Activated CD8-positive, alpha-beta T cell treated with anti-CD3 and anti-CD28 coated beads for 36 hours (primary cell): Measurements from ENCODE around the gene STUM. TPM values are rescaled to one million over a fixed set of nuclear protein-coding genes. Genes with fewer than 3 reads are reported as not detected.
"Not testable (repeated sequence)": the region's sequence is repeated elsewhere in the genome, so short reads cannot be mapped to it uniquely, and the experiment has no call there.

Experiments used
- ATAC-seq: fragments of 200-7000 bp; cut with Tn5 transposase; one replicate; pipeline ENCODE4 v1.10.0; 2021; ENCODE audit warnings: mild to moderate bottlenecking, moderate library complexity
- CTCF ChIA-PET: fragments of 350-600 bp; sonication (Branson Sonifier 250); formaldehyde crosslinking; loops from one replicate; lab custom pipeline; 2021; ENCODE audit warnings: antibody characterized with exemption; lab: Charles Lee
- POLR2A ChIA-PET: fragments of 350-600 bp; sonication (Branson Sonifier 250); formaldehyde crosslinking; loops from one replicate; lab custom pipeline; 2021; ENCODE audit warnings: antibody characterized with exemption; lab: Charles Lee
- DNase-seq: peaks from one replicate; pipeline ENCODE4 v3.0.0-alpha.2; 2020
- H3K27ac Mint-ChIP-seq: one replicate; pipeline ENCODE4 v1.8.0; 2021; ENCODE audit warnings: mild to moderate bottlenecking, mixed read lengths
- H3K27me3 Mint-ChIP-seq: one replicate; pipeline ENCODE4 v1.8.0; 2021; ENCODE audit warnings: mixed read lengths
- H3K36me3 Mint-ChIP-seq: one replicate; pipeline ENCODE4 v1.8.0; 2021; ENCODE audit warnings: low read depth, mixed read lengths
- H3K4me1 Mint-ChIP-seq: one replicate; pipeline ENCODE4 v1.8.0; 2021; ENCODE audit warnings: low read depth, mixed read lengths
- H3K4me3 Mint-ChIP-seq: one replicate; pipeline ENCODE4 v1.8.0; 2021; ENCODE audit warnings: mild to moderate bottlenecking, moderate library complexity, mixed read lengths
- H3K9me3 Mint-ChIP-seq: one replicate; pipeline ENCODE4 v1.8.0; 2021; ENCODE audit warnings: mixed read lengths
- CTCF ChIP-seq: fragments of 200-600 bp; IDR thresholded peaks from one replicate; pipeline ENCODE4 v1.8.0; 2022; ENCODE audit warnings: antibody characterized with exemption, mild to moderate bottlenecking
- intact Hi-C: fragments of 100-400 bp; cut with micrococcal nuclease; formaldehyde crosslinking; loops from one replicate; pipeline ENCODE4 v1.10.0; 2022
- total RNA-seq, 2 experiments: library from RNA; stranded (reverse); gene quantifications; one replicate each; pipeline ENCODE4 v1.2.3, GENCODE V29; 2021

Gene STUM
- total RNA-seq, 2 experiments from 2014 or later = not detected

- ChIA-PET POLR2A (no interaction called here), CTCF (no interaction called here)
- no peaks in the 10 kb centered on the region for H3K9me3 Mint-ChIP-seq
- ATAC-seq = no peak
- no peak for DNase-seq
- H3K4me3 Mint-ChIP-seq = no peak overlapping the region
- intact Hi-C loops = no loop called here
- no peaks in the 10 kb centered on the region for H3K36me3 Mint-ChIP-seq
- no peak for TF ChIP-seq CTCF
- H3K27me3 Mint-ChIP-seq = no peaks in the 10 kb centered on the region
- H3K27ac Mint-ChIP-seq = no peak overlapping the region
- H3K4me1 Mint-ChIP-seq = no peaks in the 10 kb centered on the region
Measured at GRCh38 chr1:226597616-226598454, 49.3 kb downstream of the STUM start.

GRCh38 chr1:226598455-226598849, 49.9 kb downstream of the STUM start:
- no peak overlapping the region for H3K27ac Mint-ChIP-seq
- no peaks in the 10 kb centered on the region for H3K4me1 Mint-ChIP-seq
- ATAC-seq = no peak
- intact Hi-C loops = no loop called here
- no peak for DNase-seq
- no peak overlapping the region for H3K4me3 Mint-ChIP-seq
- no peaks in the 10 kb centered on the region for H3K27me3 Mint-ChIP-seq
- no peaks in the 10 kb centered on the region for H3K9me3 Mint-ChIP-seq
- no peak for TF ChIP-seq CTCF
- POLR2A ChIA-PET = no interaction called here
- CTCF ChIA-PET = no interaction called here
- no peaks in the 10 kb centered on the region for H3K36me3 Mint-ChIP-seq

DNA sequence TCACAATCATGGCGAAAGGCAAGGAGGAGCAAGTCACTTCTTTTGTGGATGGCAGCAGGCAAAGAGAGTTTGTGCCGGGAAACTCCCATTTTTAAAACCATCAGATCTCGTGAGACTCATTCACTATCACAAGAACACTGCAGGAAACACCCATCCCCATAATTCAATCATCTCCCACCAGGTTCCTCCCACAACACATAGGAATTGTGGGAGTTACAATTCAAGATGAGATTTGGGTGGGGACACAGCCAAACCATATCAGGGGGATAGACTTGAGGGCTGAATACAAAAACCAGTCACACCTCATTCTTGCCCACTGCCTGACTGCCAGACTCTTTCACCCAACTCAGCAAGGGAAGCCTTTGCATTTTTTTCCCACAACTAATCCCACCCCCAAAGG, 50.4 kb downstream of the STUM start:
- H3K36me3 Mint-ChIP-seq, CTCF ChIA-PET, H3K9me3 Mint-ChIP-seq, ATAC-seq, intact Hi-C loops, H3K4me3 Mint-ChIP-seq, DNase-seq, H3K27me3 Mint-ChIP-seq, POLR2A ChIA-PET, H3K4me1 Mint-ChIP-seq, H3K27ac Mint-ChIP-seq: not testable (repeated sequence)

DNA sequence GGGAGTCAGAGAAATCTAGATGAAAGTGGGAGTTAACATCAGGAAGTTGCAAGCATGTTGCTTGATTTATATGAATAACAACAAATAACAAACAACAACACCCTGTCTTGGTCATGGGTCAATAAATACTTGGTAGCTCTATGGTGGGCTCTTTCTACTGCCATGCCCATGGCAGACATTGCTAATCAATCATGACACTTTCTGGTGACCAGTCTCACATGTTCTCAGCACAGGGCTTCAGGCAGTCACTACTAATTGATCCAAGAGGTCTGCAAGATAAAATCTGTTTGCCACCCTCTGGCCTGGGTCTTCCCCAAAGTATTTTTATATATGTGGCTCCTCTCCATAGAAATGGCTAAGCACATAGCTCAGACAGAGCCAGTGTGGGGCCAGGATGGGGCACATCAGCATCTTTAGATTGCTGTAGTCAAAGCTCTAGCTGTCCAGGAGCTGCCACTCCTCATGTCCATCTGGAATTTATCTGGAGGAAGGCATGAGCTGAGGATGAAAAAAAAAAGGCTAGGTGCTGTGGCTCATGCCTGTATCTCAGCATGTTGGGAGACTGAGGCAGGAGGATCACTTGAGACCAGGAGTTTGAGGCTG, 51.2 kb downstream of the STUM start:
- H3K36me3 Mint-ChIP-seq = no peaks in the 10 kb centered on the region
- no peaks in the 10 kb centered on the region for H3K27me3 Mint-ChIP-seq
- ChIA-PET POLR2A (no interaction called here), CTCF (interaction anchor here (1.0 to 1.2 kb wide), 2 partner anchors 9 to 10 kb away, joined by 3 to 5 read pairs; no protein-coding TSS in a partner anchor)
- peaks cover 3% of the 10 kb centered on the region for H3K4me1 Mint-ChIP-seq
- intact Hi-C loops = no loop called here
- ATAC-seq (no peak), DNase-seq (no peak)
- H3K4me3 Mint-ChIP-seq = no peak overlapping the region
- TF ChIP-seq CTCF = no peak
- H3K27ac Mint-ChIP-seq = no peak overlapping the region
- H3K9me3 Mint-ChIP-seq = no peaks in the 10 kb centered on the region

GRCh38 chr1:226600254-226600653, 51.7 kb downstream of the STUM start:
- H3K27ac Mint-ChIP-seq = no peak overlapping the region

More at GRCh38 chr1:226600254-226600653, 51.7 kb downstream of the STUM start:
- H3K36me3 Mint-ChIP-seq = no peaks in the 10 kb centered on the region
- POLR2A ChIA-PET = no interaction called here
- no peak for ATAC-seq
- no peaks in the 10 kb centered on the region for H3K9me3 Mint-ChIP-seq
- H3K4me3 Mint-ChIP-seq = no peak overlapping the region
- no peaks in the 10 kb centered on the region for H3K27me3 Mint-ChIP-seq
- intact Hi-C loops = no loop called here
- no peak for TF ChIP-seq CTCF
- CTCF ChIA-PET = interaction anchor here (1.0 to 1.2 kb wide), 2 partner anchors 8 to 9 kb away, joined by 3 to 5 read pairs; no protein-coding TSS in a partner anchor
- DNase-seq = no peak
- peaks cover 3% of the 10 kb centered on the region for H3K4me1 Mint-ChIP-seq
